ENCODE measurements around the gene ACAA1. TPM values are rescaled to one million over a fixed set of nuclear protein-coding genes. Genes with fewer than 3 reads are reported as not detected.

ACAA1 gene
- total and polyA plus RNA-seq, 2 of the 13 experiments (the other 11 are each of a cell fraction or from before 2014, with no cell fraction given) = 60.8 to 188 TPM

DNA sequence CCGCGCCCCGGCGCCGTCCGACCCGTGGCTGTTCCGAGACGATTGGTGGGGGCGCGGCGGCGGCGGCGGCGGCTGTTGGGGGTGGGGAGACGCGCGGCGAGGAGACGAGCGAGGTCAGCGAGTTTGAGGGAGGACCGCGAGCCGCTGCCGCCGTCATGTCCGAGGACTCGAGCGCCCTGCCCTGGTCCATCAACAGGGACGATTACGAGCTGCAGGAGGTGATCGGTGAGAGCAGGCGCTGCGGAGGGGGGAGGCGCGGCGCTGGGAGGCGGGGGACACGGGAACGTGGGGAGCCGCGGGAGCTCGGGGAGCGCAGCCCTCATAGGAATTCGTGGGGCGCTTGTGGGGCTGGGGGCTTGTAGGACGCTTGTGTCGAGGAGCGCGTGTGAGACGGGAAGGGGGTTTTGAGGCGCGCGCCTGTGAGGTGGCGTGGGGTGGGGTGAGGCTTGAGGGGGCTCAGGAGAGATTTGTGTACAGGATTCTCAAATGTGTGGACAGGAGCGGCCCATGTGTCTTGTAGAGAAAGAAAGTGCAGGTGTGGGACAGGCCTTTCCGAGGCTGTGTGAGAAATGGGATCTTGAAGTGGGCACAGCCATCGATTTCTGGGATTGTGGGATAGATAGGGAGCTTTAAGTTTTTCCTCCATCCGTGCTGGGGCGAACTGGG, 28.9 kb upstream of the ACAA1 start (continued):
- TF ChIP-seq, protein P1, sequence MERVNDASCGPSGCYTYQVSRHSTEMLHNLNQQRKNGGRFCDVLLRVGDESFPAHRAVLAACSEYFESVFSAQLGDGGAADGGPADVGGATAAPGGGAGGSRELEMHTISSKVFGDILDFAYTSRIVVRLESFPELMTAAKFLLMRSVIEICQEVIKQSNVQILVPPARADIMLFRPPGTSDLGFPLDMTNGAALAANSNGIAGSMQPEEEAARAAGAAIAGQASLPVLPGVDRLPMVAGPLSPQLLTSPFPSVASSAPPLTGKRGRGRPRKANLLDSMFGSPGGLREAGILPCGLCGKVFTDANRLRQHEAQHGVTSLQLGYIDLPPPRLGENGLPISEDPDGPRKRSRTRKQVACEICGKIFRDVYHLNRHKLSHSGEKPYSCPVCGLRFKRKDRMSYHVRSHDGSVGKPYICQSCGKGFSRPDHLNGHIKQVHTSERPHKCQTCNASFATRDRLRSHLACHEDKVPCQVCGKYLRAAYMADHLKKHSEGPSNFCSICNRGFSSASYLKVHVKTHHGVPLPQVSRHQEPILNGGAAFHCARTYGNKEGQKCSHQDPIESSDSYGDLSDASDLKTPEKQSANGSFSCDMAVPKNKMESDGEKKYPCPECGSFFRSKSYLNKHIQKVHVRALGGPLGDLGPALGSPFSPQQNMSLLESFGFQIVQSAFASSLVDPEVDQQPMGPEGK (CRISPR knock-in tag; IDR thresholded peaks at IDR 0.05) = 0 out of 2 replicates have a peak, but pooled peaks have one; percentile 4
- peak; percentile 43 for TF ChIP-seq ZFX (CRISPR knock-in tag; IDR thresholded peaks at IDR 0.05; ENCODE audit: low read depth)
- TF ChIP-seq ZNF563 (CRISPR knock-in tag; IDR thresholded peaks at IDR 0.05) = 0 out of 2 replicates have a peak, but pooled peaks have one; percentile 12
- TF ChIP-seq ZNF484 (CRISPR knock-in tag; IDR thresholded peaks at IDR 0.05; ENCODE audit: borderline replicate concordance, low read depth) = no peak
- TF ChIP-seq CBFB (CRISPR knock-in tag; IDR thresholded peaks at IDR 0.05) = no peak
- TF ChIP-seq ZNF30 (CRISPR knock-in tag; IDR thresholded peaks at IDR 0.05) = no peak
- TF ChIP-seq, protein P2, sequence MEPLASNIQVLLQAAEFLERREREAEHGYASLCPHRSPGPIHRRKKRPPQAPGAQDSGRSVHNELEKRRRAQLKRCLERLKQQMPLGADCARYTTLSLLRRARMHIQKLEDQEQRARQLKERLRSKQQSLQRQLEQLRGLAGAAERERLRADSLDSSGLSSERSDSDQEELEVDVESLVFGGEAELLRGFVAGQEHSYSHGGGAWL (CRISPR knock-in tag; IDR thresholded peaks at IDR 0.05) = 0 out of 2 replicates have a peak, but pooled peaks have one; percentile 4
- no peak for TF ChIP-seq ZNF468 (CRISPR knock-in tag; IDR thresholded peaks at IDR 0.05)
- TF ChIP-seq KDM4B (CRISPR knock-in tag; IDR thresholded peaks at IDR 0.05) = no peak
- no peak for TF ChIP-seq ONECUT2 (CRISPR knock-in tag; IDR thresholded peaks at IDR 0.05)
- TF ChIP-seq ZNF367 (CRISPR knock-in tag; IDR thresholded peaks at IDR 0.05; ENCODE audit: borderline replicate concordance) = no peak
- no peak for TF ChIP-seq TIGD3 (CRISPR knock-in tag; IDR thresholded peaks at IDR 0.05; ENCODE audit: borderline replicate concordance)
- TF ChIP-seq, protein P3, sequence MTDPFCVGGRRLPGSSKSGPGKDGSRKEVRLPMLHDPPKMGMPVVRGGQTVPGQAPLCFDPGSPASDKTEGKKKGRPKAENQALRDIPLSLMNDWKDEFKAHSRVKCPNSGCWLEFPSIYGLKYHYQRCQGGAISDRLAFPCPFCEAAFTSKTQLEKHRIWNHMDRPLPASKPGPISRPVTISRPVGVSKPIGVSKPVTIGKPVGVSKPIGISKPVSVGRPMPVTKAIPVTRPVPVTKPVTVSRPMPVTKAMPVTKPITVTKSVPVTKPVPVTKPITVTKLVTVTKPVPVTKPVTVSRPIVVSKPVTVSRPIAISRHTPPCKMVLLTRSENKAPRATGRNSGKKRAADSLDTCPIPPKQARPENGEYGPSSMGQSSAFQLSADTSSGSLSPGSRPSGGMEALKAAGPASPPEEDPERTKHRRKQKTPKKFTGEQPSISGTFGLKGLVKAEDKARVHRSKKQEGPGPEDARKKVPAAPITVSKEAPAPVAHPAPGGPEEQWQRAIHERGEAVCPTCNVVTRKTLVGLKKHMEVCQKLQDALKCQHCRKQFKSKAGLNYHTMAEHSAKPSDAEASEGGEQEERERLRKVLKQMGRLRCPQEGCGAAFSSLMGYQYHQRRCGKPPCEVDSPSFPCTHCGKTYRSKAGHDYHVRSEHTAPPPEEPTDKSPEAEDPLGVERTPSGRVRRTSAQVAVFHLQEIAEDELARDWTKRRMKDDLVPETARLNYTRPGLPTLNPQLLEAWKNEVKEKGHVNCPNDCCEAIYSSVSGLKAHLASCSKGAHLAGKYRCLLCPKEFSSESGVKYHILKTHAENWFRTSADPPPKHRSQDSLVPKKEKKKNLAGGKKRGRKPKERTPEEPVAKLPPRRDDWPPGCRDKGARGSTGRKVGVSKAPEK (CRISPR knock-in tag; IDR thresholded peaks at IDR 0.05; ENCODE audit: borderline replicate concordance) = no peak
